Stimulated activated naive CD8-positive, alpha-beta T cell treated with anti-CD3 and anti-CD28 coated beads, Interleukin-15, amount 100 ng/mL, for 72 hours (primary cell): ENCODE results near the gene HDGFL2.
"Not testable (repeated sequence)": the region's sequence is repeated elsewhere in the genome, so short reads cannot be mapped to it uniquely, and the experiment has no call there.

Experiments used
- ATAC-seq: fragments of 150-1000 bp; cut with Tn5 transposase; 2 replicates; pipeline ENCODE4 v1.10.0; 2021; ENCODE audit warnings: mild to moderate bottlenecking, moderate library complexity
- DNase-seq, 2 donors: peaks; one replicate each; pipeline ENCODE4 v3.0.0; 2021 to 2022
- H3K27ac Mint-ChIP-seq, 2 donors: one replicate each; pipeline ENCODE4 v1.8.0; 2022; ENCODE audit warnings: mild to moderate bottlenecking in 2 of 2, mixed read lengths in 2 of 2, moderate library complexity in 2 of 2
- H3K27me3 Mint-ChIP-seq: one replicate; pipeline ENCODE4 v1.8.0; 2022; ENCODE audit warnings: mixed read lengths
- H3K4me1 Mint-ChIP-seq: one replicate; pipeline ENCODE4 v1.8.0; 2022; ENCODE audit warnings: mild to moderate bottlenecking, mixed read lengths
- H3K4me3 Mint-ChIP-seq, 2 donors: one replicate each; pipeline ENCODE4 v1.8.0; 2022; ENCODE audit warnings: mild to moderate bottlenecking in 2 of 2, mixed read lengths in 2 of 2, moderate library complexity in 1 of 2
- H3K9me3 Mint-ChIP-seq, 2 donors: one replicate each; pipeline ENCODE4 v1.8.0; 2022; ENCODE audit warnings: mixed read lengths in 2 of 2

Gene HDGFL2

DNA sequence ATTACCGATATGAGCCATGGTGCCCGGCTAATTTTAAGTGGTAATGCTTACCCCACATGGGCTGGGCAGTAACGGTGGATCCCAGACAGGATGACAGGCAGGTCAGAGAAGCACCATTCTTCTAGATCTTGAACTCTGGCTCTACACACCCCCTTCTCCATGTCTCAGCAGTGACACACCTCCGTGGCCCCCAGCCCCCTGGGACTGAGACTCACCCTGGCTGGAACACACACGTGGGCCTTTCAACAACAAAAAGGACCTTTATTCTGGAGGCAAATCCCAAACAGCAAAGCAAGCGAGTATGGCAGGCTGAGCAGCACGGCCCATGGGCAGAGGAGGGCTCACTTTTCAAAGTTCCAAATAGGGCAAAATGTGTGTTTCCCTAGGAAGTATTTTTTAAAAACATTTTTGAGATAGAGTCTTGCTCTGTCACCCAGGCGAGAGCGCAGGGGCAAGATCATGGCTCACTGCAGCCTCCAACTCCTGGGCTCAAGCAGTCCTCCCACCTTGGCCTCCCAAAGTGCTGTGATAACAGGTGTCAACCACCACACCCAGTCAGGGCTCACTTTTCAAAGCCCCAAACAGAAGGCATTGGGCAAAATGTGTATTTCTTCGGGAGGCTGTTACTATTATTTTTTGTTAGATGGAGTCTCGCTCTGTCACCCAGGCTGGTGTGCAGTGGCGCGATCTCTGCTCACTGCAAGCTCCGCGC is 50.4 kb downstream of the HDGFL2 start:
- Mint-ChIP-seq H3K4me1 (no peaks in the 10 kb centered on the region), H3K27ac (no peak overlapping the region), H3K27me3 (peaks cover 20% of the 10 kb centered on the region), H3K4me3 (no peak overlapping the region), H3K9me3 (no peaks in the 10 kb centered on the region)
- DNase-seq: no peak
- no peak for ATAC-seq

DNA sequence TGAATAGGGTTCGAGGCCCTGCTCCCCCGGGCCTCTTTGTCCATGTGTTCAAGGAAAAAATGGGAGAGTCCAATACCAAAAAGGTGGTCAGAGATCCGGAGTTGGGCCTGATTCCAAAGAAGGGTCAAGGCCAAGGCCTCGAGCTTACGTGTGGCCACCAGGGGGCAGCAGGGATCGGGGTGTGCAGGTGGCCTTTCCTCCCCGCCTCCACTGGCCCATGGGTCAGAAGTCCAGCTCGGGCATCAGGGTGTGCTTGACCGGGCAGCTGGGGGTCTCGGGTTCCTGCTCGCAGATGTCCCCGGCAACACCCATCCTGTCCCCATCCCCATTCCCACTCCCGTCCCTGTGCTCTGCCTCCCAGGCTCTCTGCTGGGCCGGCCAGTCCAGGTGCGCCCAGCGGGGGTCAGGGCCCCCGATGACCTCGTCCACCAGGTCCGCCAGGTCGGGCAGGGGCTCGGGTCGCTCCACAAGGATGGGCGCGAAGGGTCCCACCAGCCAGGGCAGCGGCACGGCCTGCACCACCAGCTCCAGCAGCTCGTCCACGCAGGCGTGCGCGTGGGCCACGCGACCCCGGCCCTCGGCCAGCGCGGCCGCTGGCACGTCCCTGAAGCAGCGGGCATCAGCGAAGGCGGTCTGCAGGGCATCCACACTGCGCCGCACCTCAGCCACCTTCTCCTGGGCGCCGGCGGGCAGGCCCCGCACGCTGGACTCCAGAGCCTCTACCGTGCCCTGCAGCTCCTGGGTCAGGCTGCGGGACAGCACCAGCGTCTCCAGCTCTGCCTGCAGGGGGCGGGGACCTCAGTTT is 51.4 kb downstream of the HDGFL2 start:
- H3K27ac Mint-ChIP-seq: peak overlapping the region in 1 of 2 donors; percentile 27

DNA sequence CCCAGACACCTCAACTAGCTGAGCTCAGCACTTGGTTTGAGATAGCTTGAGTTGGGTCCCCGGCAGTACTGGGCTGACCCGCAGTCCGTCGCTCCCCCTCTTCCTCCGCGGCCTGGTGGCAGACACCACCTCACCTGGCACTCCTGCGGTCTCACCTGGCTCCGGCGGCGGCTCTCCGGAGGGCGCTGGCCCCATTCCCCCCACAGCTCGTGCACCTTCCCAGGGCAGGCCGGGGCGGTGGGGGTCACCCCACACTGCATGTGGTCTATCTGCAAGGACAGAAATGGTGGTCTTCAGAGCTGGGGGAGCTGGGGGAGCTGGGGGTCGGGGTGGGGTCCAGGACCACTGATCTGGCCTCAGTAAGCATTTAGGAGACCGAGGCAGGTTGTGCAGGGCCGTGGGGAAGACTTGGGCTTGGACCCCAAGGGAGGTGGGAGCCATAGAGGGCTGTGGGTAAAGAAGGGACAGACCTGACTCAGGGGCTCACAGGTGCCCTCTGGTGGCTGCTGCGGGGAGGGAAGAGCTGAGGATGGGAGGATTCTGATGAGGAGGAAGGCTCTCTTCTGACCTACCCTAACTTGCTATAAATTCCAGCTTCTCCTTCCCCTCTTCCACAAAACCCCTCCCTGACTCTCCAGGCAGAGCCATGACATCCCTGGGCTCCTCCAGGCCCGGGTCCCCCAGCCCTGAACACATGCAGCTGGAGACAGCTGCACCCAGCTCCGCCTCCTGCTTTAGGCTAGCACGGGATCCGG is 52.9 kb downstream of the HDGFL2 start:
- Mint-ChIP-seq H3K4me3 (no peak overlapping the region), H3K4me1 (no peaks in the 10 kb centered on the region), H3K27me3 (peaks cover 9% of the 10 kb centered on the region), H3K27ac (no peak overlapping the region), H3K9me3 (no peaks in the 10 kb centered on the region)
- peak; percentile 89 for ATAC-seq
- peak; percentile 65 to 71 for DNase-seq

More for the DNA sequence above, 51.4 kb downstream of the HDGFL2 start:
- ATAC-seq (no peak), DNase-seq (no peak)
- Mint-ChIP-seq H3K4me1 (no peaks in the 10 kb centered on the region), H3K27me3 (peaks cover 14% of the 10 kb centered on the region), H3K4me3 (no peak overlapping the region), H3K9me3 (no peaks in the 10 kb centered on the region)

- Mint-ChIP-seq H3K4me3 (no peak overlapping the region), H3K27me3 (peaks cover 7% of the 10 kb centered on the region), H3K27ac (no peak overlapping the region), H3K4me1 (no peaks in the 10 kb centered on the region), H3K9me3 (no peaks in the 10 kb centered on the region)
- no peak for DNase-seq
- ATAC-seq: no peak
Measured at GRCh38 chr19:4525563-4526002, 53.5 kb downstream of the HDGFL2 start.

GRCh38 chr19:4527377-4527776 is 55.3 kb downstream of the HDGFL2 start:
- not testable (repeated sequence) for H3K27ac Mint-ChIP-seq, H3K27me3 Mint-ChIP-seq, DNase-seq, ATAC-seq, H3K4me3 Mint-ChIP-seq, H3K9me3 Mint-ChIP-seq, H3K4me1 Mint-ChIP-seq

- DNase-seq (no peak), ATAC-seq (no peak)
- H3K27me3 Mint-ChIP-seq: no peaks in the 10 kb centered on the region
- no peaks in the 10 kb centered on the region for H3K9me3 Mint-ChIP-seq
- no peak overlapping the region for H3K27ac Mint-ChIP-seq
- no peak overlapping the region for H3K4me3 Mint-ChIP-seq
- H3K4me1 Mint-ChIP-seq: no peaks in the 10 kb centered on the region
Measured at GRCh38 chr19:4528843-4529242, 56.7 kb downstream of the HDGFL2 start.

DNA sequence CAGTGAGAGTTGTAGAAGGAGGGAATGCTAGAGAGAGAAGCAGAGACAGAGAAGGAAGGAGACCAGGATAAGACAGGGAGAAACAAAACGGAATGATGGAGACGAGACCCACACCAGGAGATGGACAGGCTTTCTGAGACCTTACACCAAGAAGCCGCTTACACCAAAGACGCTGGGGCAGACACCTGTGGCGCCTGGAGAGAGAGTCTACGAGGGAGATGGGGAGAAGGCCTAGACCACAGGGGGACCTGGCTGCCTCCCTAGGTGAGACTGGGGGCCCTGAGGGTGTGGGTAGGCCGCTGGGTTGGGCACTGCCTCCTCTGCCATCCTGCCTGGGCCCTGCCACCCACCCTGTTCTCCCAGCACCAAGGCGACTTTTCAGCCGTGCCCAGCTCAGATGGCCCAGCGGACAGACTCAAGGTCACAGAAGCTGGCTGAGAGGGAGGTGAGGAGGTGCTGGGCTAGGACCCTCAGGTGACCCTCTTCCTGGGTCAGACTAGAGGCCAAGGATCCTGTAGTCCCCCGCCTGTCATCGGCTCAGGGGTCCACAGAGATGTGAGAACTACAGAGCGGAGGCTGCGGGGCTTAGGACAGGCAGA is 57.9 kb downstream of the HDGFL2 start:
- Mint-ChIP-seq H3K27ac (no peak overlapping the region), H3K4me3 (no peak overlapping the region), H3K9me3 (no peaks in the 10 kb centered on the region), H3K27me3 (no peaks in the 10 kb centered on the region), H3K4me1 (peaks cover under 1% of the 10 kb centered on the region)
- ATAC-seq: no peak
- DNase-seq: no peak

GRCh38 chr19:4531562-4532165 is 59.6 kb downstream of the HDGFL2 start:
- ATAC-seq (no peak), DNase-seq (no peak)
- Mint-ChIP-seq H3K27ac (no peak overlapping the region), H3K27me3 (peaks cover 11% of the 10 kb centered on the region), H3K4me3 (no peak overlapping the region), H3K4me1 (peaks cover 11% of the 10 kb centered on the region), H3K9me3 (no peaks in the 10 kb centered on the region)

- no peak overlapping the region for H3K27ac Mint-ChIP-seq
- H3K27me3 Mint-ChIP-seq: peaks cover 11% of the 10 kb centered on the region
- H3K4me1 Mint-ChIP-seq: peaks cover 11% of the 10 kb centered on the region
- DNase-seq (no peak), ATAC-seq (no peak)
- no peak overlapping the region for H3K4me3 Mint-ChIP-seq
- H3K9me3 Mint-ChIP-seq: no peaks in the 10 kb centered on the region
Measured at GRCh38 chr19:4533334-4533733, 61.2 kb downstream of the HDGFL2 start.

DNA sequence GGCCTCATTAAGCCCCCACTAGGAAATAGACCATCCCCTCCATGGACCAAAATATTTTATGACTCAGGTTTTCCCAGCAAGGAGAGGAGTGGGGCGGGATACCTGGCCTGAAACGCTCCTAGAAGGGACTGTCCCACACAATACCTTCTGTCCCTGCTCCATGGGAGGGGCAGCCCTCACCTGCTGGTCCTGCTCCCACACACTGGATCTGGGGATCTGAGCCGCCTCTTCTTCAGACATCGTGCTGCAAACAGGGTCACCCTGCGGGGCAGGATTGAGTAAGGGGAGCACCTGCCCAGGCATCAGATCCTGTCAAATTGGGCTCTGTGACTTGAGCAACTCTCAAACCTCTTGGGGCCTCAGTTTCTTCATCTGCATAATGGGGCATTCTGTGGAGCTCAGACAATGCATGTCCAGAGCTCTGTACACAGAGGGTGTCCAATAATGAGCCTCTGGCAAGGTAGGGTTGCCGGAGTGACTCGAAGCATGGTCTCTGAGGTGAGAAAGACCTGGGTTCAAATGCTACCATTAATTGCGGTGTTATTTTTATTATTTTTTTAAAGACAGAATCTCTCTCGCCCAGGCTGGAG is 61.8 kb downstream of the HDGFL2 start:
- no peak overlapping the region for H3K4me3 Mint-ChIP-seq
- peaks cover 14% of the 10 kb centered on the region for H3K4me1 Mint-ChIP-seq
- DNase-seq (no peak), ATAC-seq (no peak)
- peaks cover 14% of the 10 kb centered on the region for H3K27me3 Mint-ChIP-seq
- H3K9me3 Mint-ChIP-seq: no peaks in the 10 kb centered on the region
- H3K27ac Mint-ChIP-seq: no peak overlapping the region

DNA sequence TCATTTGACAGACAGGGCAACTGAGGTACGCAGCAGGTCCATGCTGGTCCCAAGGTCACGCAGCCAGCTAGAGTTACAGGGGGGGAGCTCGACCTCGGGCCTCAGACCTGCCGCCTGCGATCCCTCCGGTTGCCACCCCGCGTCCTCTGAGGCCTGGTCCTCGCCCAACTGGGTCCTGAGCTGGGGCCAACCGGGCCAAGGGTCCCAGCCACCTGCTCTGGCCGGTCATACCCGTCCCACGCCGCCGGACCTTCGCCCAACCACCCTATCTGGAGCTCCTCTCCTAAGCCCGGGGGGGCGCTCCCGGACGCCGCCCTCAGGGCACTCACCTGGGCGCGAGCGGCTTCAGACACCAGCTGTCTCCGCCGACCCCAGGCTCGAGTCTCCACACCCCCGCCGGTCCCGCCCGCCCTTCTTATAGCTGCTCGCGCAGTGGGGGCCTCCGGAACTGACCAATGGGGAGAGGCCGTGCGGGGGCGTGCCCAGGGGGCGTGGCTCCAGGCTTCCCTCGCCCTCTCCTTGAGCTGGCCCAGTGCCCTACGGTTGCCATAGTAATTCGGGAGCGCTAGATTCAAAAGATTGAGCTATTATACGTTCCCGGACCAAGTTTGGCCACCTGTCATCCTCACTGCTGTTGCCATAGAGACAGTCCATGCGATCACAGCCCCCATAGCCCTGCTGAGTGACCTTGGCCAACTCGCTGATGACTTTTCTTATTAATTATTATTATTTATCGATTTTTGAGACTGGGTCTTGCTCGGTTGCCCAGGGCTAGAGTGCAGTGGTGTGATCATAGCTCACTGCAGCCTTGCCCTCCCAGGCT is 63.0 kb downstream of the HDGFL2 start, which contains the start of gene PLIN5:
PLIN5 (minus strand) TSS at position 389 of the 823 bp plus-strand sequence. CDS start 1,150 bp downstream, outside the sequence.
- Mint-ChIP-seq H3K4me3 (peak within 1 kb of the TSS; percentile 1 to 74), H3K27me3 (peaks cover 26% of the 10 kb centered on the region), H3K9me3 (no peaks in the 10 kb centered on the region), H3K27ac (no peak within 1 kb of the TSS), H3K4me1 (peaks cover 25% of the 10 kb centered on the region)
- DNase-seq: peak; percentile 38 to 54
- peak; percentile 78 for ATAC-seq

- ATAC-seq: no peak
- DNase-seq: no peak
- peaks cover 26% of the 10 kb centered on the region for H3K27me3 Mint-ChIP-seq
- peaks cover 33% of the 10 kb centered on the region for H3K4me1 Mint-ChIP-seq
- no peak overlapping the region for H3K4me3 Mint-ChIP-seq
- H3K9me3 Mint-ChIP-seq: no peaks in the 10 kb centered on the region
- H3K27ac Mint-ChIP-seq: no peak overlapping the region
Measured at GRCh38 chr19:4536798-4537197, 64.7 kb downstream of the HDGFL2 start.

- Mint-ChIP-seq H3K27me3 (peaks cover 26% of the 10 kb centered on the region), H3K27ac (no peak overlapping the region), H3K4me1 (peaks cover 33% of the 10 kb centered on the region), H3K9me3 (no peaks in the 10 kb centered on the region), H3K4me3 (no peak overlapping the region)
- ATAC-seq (no peak), DNase-seq (no peak)
Measured at GRCh38 chr19:4537953-4538600, 66.0 kb downstream of the HDGFL2 start.

GRCh38 chr19:4538601-4538954 is 66.5 kb downstream of the HDGFL2 start:
- Mint-ChIP-seq H3K27ac (no peak overlapping the region), H3K27me3 (peaks cover 26% of the 10 kb centered on the region), H3K4me1 (peaks cover 33% of the 10 kb centered on the region), H3K9me3 (no peaks in the 10 kb centered on the region), H3K4me3 (no peak overlapping the region)
- DNase-seq (no peak), ATAC-seq (no peak)
